Prostate gland (tissue), 2 donors: ENCODE results near the gene SERPINB10.

Experiments
- POLR2A ChIP-seq: fragments of 450-650 bp; IDR thresholded peaks from one replicate; pipeline ENCODE4 v1.6.1; 2016; ENCODE audit warnings: antibody characterized with exemption, mild to moderate bottlenecking
- TF ChIP-seq, protein P1 (sequence below), 4 experiments: fragments of 200-600 bp in 2 of 4; fragments of 450-650 bp in 2 of 4; sonication (generic) in 2 of 4; IDR thresholded peaks; 1 replicate in 3 of 4; 2 replicates in 1 of 4; pipeline ENCODE4 v1.5.1; 2016 to 2019; ENCODE audit warnings: antibody characterized with exemption in 4 of 4, mild to moderate bottlenecking in 2 of 4, moderate library complexity in 2 of 4

DNA sequence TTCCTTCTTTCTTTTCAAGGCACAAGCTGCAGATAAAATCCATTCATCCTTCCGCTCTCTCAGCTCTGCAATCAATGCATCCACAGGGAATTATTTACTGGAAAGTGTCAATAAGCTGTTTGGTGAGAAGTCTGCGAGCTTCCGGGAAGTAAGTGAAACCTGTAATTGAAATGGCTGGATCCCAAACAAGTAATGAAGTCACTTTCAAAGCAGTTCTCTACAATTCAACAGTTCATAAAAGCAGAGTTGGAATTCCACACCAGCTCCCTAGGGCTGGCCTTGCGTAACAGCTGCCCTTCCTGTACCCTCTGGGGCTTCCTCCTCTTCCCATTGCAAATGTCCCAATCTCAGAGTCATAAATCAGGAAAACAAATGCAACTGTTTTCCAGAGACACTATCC is 10.7 kb upstream of the SERPINB10 start:
- TF ChIP-seq, protein P1, sequence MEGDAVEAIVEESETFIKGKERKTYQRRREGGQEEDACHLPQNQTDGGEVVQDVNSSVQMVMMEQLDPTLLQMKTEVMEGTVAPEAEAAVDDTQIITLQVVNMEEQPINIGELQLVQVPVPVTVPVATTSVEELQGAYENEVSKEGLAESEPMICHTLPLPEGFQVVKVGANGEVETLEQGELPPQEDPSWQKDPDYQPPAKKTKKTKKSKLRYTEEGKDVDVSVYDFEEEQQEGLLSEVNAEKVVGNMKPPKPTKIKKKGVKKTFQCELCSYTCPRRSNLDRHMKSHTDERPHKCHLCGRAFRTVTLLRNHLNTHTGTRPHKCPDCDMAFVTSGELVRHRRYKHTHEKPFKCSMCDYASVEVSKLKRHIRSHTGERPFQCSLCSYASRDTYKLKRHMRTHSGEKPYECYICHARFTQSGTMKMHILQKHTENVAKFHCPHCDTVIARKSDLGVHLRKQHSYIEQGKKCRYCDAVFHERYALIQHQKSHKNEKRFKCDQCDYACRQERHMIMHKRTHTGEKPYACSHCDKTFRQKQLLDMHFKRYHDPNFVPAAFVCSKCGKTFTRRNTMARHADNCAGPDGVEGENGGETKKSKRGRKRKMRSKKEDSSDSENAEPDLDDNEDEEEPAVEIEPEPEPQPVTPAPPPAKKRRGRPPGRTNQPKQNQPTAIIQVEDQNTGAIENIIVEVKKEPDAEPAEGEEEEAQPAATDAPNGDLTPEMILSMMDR (IDR thresholded peaks at IDR 0.05), result no peak
- TF ChIP-seq POLR2A, result no peak
